Ectodermal cell (in vitro differentiated cells): ENCODE data around the gene CEP68.
A peak's percentile ranks its signal among the peaks of the same experiment; 100 is the strongest.
"Not testable (repeated sequence)": the region's sequence is repeated elsewhere in the genome, so short reads cannot be mapped to it uniquely, and the experiment has no call there.

Source experiments
- H3K27ac ChIP-seq: 2 replicates; pipeline ENCODE4 v1.7.0; 2013; ENCODE audit warnings: mild to moderate bottlenecking, low read depth, low read length; ENCODE audit not compliant: insufficient read depth, poor library complexity, severe bottlenecking
- H3K27me3 ChIP-seq: 2 replicates; pipeline ENCODE4 v1.7.0; 2013; ENCODE audit warnings: mild to moderate bottlenecking, low read length; ENCODE audit not compliant: insufficient read depth, control insufficient read depth, poor library complexity, severe bottlenecking
- H3K36me3 ChIP-seq: one replicate; pipeline ENCODE4 v1.7.0; 2013; ENCODE audit warnings: low read length; ENCODE audit not compliant: control insufficient read depth, insufficient read depth
- H3K4me1 ChIP-seq: one replicate; pipeline ENCODE4 v1.7.0; 2013; ENCODE audit warnings: low read length; ENCODE audit not compliant: control insufficient read depth, insufficient read depth
- H3K4me3 ChIP-seq: 2 replicates; pipeline ENCODE4 v1.7.0; 2013; ENCODE audit warnings: low read depth, low read length, control low read depth; ENCODE audit not compliant: insufficient read depth
- H3K9me3 ChIP-seq: 2 replicates; pipeline ENCODE4 v1.7.0; 2013; ENCODE audit warnings: mild to moderate bottlenecking, low read length, moderate library complexity; ENCODE audit not compliant: control insufficient read depth
- WGBS, 2 experiments: methylation state at CpG; one replicate each; pipeline ENCODE4 v1.1.7; 2013; ENCODE audit warnings: missing lambda C conversion rate in 2 of 2; 5-methylcytosine and 5-hydroxymethylcytosine counted together

Gene CEP68

GRCh38 chr2:65128297-65129190 lies 72.3 kb downstream of the CEP68 start:
- Histone ChIP-seq H3K27ac (no peak overlapping the region), H3K27me3 (no peaks in the 10 kb centered on the region)
- 63 to 66% methylated on average over 8 of the region's 8 CpGs for WGBS, 2 experiments

GRCh38 chr2:65129286-65129825 lies 73.1 kb downstream of the CEP68 start:
- Histone ChIP-seq H3K4me3 (peak overlapping the region; percentile 87), H3K36me3 (no peaks in the 10 kb centered on the region), H3K4me1 (peaks cover 5% of the 10 kb centered on the region), H3K27me3 (no peaks in the 10 kb centered on the region), H3K27ac (peak overlapping the region; percentile 95), H3K9me3 (no peaks in the 10 kb centered on the region)
- WGBS, 2 experiments = 0 to 1% methylated on average over 29 of the region's 29 CpGs

More at GRCh38 chr2:65128297-65129190, 72.3 kb downstream of the CEP68 start:
- Histone ChIP-seq H3K36me3 (no peaks in the 10 kb centered on the region), H3K9me3 (no peaks in the 10 kb centered on the region), H3K4me1 (peaks cover 5% of the 10 kb centered on the region), H3K4me3 (peak overlapping the region; percentile 87)

- Histone ChIP-seq H3K4me3 (peak within 1 kb of the TSS; percentile 87), H3K36me3 (no peaks in the 10 kb centered on the region), H3K27ac (peak within 1 kb of the TSS; percentile 95), H3K9me3 (no peaks in the 10 kb centered on the region), H3K4me1 (peaks cover 5% of the 10 kb centered on the region), H3K27me3 (no peaks in the 10 kb centered on the region)
- 0 to 1% methylated on average over 76 of the region's 76 CpGs for WGBS, 2 experiments
Observed at GRCh38 chr2:65129826-65130663, 73.8 kb downstream of the CEP68 start, which contains the start of gene RAB1A. Gene RAB1A, minus strand, starts transcription at chr2:65130106. Its CDS starts 191 bp downstream, at chr2:65129915.

- Histone ChIP-seq H3K27me3 (no peaks in the 10 kb centered on the region), H3K4me1 (peaks cover 5% of the 10 kb centered on the region), H3K36me3 (no peaks in the 10 kb centered on the region), H3K4me3 (peak overlapping the region; percentile 87), H3K9me3 (no peaks in the 10 kb centered on the region), H3K27ac (peak overlapping the region; percentile 71)
- 9 to 15% methylated on average over 17 to 19 of the region's 19 CpGs for WGBS, 2 experiments
Observed at GRCh38 chr2:65130664-65131175, 74.5 kb downstream of the CEP68 start.

- not testable (repeated sequence) for H3K4me1 ChIP-seq, H3K9me3 ChIP-seq, H3K4me3 ChIP-seq, H3K36me3 ChIP-seq, H3K27ac ChIP-seq, H3K27me3 ChIP-seq
- 88 to 93% methylated on average over 15 of the region's 15 CpGs for WGBS, 2 experiments
Observed at GRCh38 chr2:65132930-65133329, 76.7 kb downstream of the CEP68 start.

GRCh38 chr2:65133626-65134025 lies 77.4 kb downstream of the CEP68 start:
- 81 to 95% methylated on average over 4 of the region's 4 CpGs for WGBS, 2 experiments
- Histone ChIP-seq H3K9me3 (no peaks in the 10 kb centered on the region), H3K27ac (no peak overlapping the region), H3K4me1 (peaks cover 2% of the 10 kb centered on the region), H3K4me3 (no peak overlapping the region), H3K36me3 (no peaks in the 10 kb centered on the region), H3K27me3 (no peaks in the 10 kb centered on the region)

GRCh38 chr2:65134158-65134557 lies 77.9 kb downstream of the CEP68 start:
- 94 to 98% methylated on average over 6 of the region's 7 CpGs for WGBS, 2 experiments
- no peaks in the 10 kb centered on the region for H3K36me3 ChIP-seq
- no peaks in the 10 kb centered on the region for H3K9me3 ChIP-seq
- H3K4me1 ChIP-seq = no peaks in the 10 kb centered on the region
- no peaks in the 10 kb centered on the region for H3K27me3 ChIP-seq
- H3K4me3 ChIP-seq = no peak overlapping the region
- H3K27ac ChIP-seq = no peak overlapping the region

GRCh38 chr2:65136253-65136652 lies 80.0 kb downstream of the CEP68 start:
- no peak overlapping the region for H3K27ac ChIP-seq
- H3K27me3 ChIP-seq = no peaks in the 10 kb centered on the region
- H3K9me3 ChIP-seq = no peaks in the 10 kb centered on the region
- no peak overlapping the region for H3K4me3 ChIP-seq
- 90 to 97% methylated on average over 1 of the region's 1 CpG for WGBS, 2 experiments
- H3K36me3 ChIP-seq = no peaks in the 10 kb centered on the region
- H3K4me1 ChIP-seq = no peaks in the 10 kb centered on the region
